Adipocyte (in vitro differentiated cells): Measurements from ENCODE around the gene KRT32.

ENCODE experiments used
- DNase-seq: peaks from one replicate; pipeline ENCODE4 v3.0.0-alpha.2; 2015; ENCODE audit warnings: low read depth
- H3K27me3 ChIP-seq: replicated peaks from 2 replicates; pipeline ENCODE4 v1.7.0; 2013; ENCODE audit warnings: mild to moderate bottlenecking, low read length, moderate library complexity; ENCODE audit not compliant: control insufficient read depth, insufficient read depth
- H3K36me3 ChIP-seq: 2 replicates; pipeline ENCODE4 v1.7.0; 2013; ENCODE audit warnings: low read length, mild to moderate bottlenecking, moderate library complexity; ENCODE audit not compliant: control insufficient read depth, insufficient read depth, severe bottlenecking
- H3K4me1 ChIP-seq: 2 replicates; pipeline ENCODE4 v1.7.0; 2013; ENCODE audit warnings: mild to moderate bottlenecking, low read length, moderate library complexity; ENCODE audit not compliant: control insufficient read depth, insufficient read depth
- H3K4me3 ChIP-seq: 2 replicates; pipeline ENCODE4 v1.7.0; 2013; ENCODE audit warnings: mild to moderate bottlenecking, low read length, moderate library complexity
- H3K9ac ChIP-seq: 2 replicates; pipeline ENCODE4 v1.7.0; 2013; ENCODE audit warnings: mild to moderate bottlenecking, low read length, moderate library complexity
- H3K9me3 ChIP-seq: 2 replicates; pipeline ENCODE4 v1.7.0; 2013; ENCODE audit warnings: mild to moderate bottlenecking, low read length, moderate library complexity; ENCODE audit not compliant: control insufficient read depth

Gene KRT32

GRCh38 chr17:41413982-41414381 lies 53.2 kb downstream of the KRT32 start:
- no peak for DNase-seq
- H3K9me3 ChIP-seq = no peaks in the 10 kb centered on the region
- H3K36me3 ChIP-seq = no peaks in the 10 kb centered on the region
- no peak overlapping the region for H3K4me3 ChIP-seq
- peaks cover 3% of the 10 kb centered on the region for H3K27me3 ChIP-seq
- peaks cover 15% of the 10 kb centered on the region for H3K4me1 ChIP-seq
- H3K9ac ChIP-seq = no peak overlapping the region

GRCh38 chr17:41413353-41413957 lies 53.7 kb downstream of the KRT32 start:
- peak; percentile 19 for DNase-seq
- H3K9me3 ChIP-seq = no peaks in the 10 kb centered on the region

GRCh38 chr17:41411072-41411840 lies 55.9 kb downstream of the KRT32 start:
- DNase-seq = no peak
- Histone ChIP-seq H3K36me3 (no peaks in the 10 kb centered on the region), H3K9me3 (no peaks in the 10 kb centered on the region), H3K4me3 (no peak overlapping the region), H3K4me1 (peaks cover 12% of the 10 kb centered on the region), H3K27me3 (peaks cover 5% of the 10 kb centered on the region), H3K9ac (no peak overlapping the region)

More at GRCh38 chr17:41413353-41413957, 53.7 kb downstream of the KRT32 start:
- no peak overlapping the region for H3K4me3 ChIP-seq
- no peak overlapping the region for H3K9ac ChIP-seq
- peaks cover 15% of the 10 kb centered on the region for H3K4me1 ChIP-seq
- H3K36me3 ChIP-seq = no peaks in the 10 kb centered on the region
- H3K27me3 ChIP-seq = peaks cover 3% of the 10 kb centered on the region
